Activated CD4-positive, alpha-beta T cell treated with anti-CD3 and anti-CD28 coated beads, Interleukin-2, amount 50 U/mL, for 24 hours (primary cell): Measurements from ENCODE around the gene SLC25A41.
"Not testable (repeated sequence)": the region's sequence is repeated elsewhere in the genome, so short reads cannot be mapped to it uniquely, and the experiment has no call there.

Experiments used
- DNase-seq, 2 donors: peaks; one replicate each; pipeline ENCODE4 v3.0.0-alpha.2; 2020; ENCODE audit warnings: low read depth in 1 of 2, low spot score in 1 of 2

Gene SLC25A41

GRCh38 chr19:6428692-6429418, 4.7 kb downstream of the SLC25A41 start:
- not testable (repeated sequence) for DNase-seq

DNA sequence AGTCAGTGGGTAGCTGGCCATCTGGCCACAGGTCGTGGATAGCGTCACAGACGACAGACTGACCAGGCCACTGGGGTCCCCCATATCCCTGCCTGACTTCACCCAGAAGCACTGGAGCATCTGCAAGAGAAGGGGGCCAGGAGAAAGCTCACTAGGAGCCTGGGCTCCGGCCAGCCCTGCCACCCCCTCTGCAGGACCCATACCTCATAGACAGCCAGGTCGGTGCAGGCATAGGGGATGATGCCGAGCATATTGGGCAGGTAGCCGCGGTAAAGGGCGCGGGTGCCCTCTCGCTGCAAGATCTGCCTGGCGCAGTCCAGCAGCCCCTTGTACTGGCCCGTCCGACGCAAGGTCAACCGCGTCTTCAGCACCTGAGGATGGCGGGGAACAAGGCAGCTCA, 6.4 kb downstream of the SLC25A41 start:
- no peak for DNase-seq

GRCh38 chr19:6425732-6426620, 7.6 kb downstream of the SLC25A41 start:
- no peak for DNase-seq

GRCh38 chr19:6424939-6425731, 8.4 kb downstream of the SLC25A41 start:
- peak; percentile 93 to 99 for DNase-seq

DNA sequence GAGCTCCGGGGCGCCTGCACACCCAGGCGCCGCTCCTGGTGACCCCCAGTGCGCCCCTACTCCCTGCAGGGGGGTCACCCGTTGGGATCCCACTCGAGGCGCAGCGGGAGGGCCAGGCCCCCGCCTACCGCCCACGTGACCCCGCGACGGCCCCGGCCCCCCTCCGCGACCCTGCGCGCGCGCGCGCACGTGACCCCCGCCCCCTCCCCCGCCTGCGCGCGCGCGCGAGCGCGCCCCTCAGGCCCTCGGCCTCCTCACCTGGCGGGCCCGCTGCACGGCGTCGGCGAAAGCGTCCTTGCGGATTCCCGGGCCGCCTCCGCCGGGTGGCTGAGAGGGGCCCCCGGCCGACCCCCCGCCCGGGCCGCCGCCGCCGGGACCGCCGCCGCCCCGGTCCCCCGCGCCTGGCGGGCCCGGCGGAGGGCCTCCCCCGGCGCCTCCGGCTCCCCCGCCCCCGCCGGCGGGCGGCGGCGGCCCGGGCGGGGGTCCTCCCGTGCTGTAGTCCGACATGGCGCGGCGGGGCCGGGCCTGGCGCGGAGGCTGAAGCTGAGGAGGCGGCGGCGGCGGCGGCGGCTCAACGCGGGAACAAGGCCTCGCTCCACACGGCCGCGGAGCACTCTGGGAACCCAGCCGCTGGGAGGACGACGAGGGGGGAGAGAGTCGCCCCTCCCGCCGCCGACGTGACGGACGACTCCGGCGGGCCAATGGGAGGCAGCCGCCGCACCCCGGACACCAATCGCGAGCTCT, 9.2 kb downstream of the SLC25A41 start, which contains the start of gene KHSRP:
KHSRP (minus strand) TSS at position 617 of the 744 bp plus-strand sequence; CDS start at position 507, 110 bp downstream.
- no peak for DNase-seq

DNA sequence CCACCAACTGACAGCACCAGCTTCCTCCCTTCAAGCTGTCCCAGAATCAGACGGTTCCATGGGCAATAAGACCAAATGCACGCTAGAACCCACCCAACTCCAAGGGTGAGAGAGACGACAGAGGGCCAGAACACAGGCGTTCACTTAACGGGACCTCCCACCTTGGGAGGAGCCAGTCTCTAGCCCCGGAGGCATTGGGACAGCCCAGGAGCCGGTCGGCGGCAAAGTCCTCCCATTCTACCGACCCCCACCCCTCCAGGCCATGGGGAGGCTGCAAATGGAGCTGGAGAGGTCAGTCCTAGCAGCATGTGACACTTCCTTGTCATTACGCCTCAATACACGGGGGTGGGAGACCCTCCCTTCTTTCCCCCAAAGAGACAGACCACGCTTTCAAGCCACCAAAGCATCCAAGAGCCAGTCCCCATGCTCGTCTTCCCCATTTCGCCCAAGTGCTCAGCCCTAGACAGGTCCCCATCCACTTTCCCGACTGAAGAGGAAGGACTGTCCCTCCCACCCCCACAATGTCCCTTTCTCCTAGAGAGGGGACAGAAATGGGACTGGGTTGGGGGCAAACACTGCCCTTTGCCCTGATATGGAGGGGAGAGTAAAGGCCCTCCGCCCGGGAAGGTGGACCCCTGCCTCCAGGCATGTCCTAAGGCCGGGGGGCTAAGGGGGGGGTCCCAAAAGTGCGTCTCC, 9.9 kb downstream of the SLC25A41 start:
- peak in 1 of 2 donors; percentile 32 for DNase-seq

DNA sequence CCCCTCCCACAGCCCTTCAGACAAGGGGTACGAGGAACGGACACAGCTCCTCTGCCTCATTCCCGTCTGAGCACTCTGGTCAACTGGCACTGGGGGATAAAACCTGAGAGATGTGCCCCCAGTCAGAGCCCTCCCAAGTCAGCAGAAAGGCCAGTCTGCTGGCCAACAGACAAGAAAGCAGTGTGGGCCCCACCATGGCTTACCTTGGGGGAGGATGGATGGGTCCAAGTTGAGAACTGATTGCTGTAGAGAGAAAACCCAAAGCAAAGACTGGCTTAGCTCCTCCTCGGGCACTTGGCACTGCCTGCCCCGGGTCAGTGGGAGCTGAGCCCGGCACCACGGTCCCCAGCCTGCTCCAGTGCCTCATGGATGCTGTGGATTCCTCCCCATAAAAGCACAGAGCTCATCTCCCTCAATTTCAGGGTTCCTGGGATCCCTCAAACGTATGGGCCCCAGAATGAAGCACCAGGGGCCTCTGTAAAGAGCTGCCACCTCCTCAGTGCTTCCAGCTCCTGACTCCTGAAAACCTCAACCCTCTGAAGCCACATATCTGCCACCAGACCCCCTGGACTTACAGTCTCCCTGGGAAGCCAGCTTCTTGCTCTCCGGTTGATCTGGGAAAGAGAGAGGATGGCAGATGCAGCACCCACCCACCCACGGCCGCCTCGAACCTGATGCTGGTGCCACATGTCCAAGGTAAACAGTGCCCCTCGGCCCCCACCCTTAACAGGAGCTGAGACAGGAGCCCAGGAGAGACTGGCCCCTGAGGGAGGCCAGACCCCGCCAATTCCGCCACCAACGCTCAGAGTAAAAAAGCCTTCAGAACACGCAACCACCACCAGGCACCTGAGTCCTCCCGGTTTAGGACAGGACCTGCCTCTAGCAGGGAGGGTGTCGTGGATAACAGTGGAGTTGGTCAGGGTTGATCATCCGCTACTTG, 12.2 kb downstream of the SLC25A41 start:
- no peak for DNase-seq

- DNase-seq, result no peak
These were observed 15.0 kb downstream of the SLC25A41 start for GRCh38 chr19:6418562-6418932.

- no peak for DNase-seq
These were observed 15.6 kb downstream of the SLC25A41 start for GRCh38 chr19:6417713-6418561.

DNA sequence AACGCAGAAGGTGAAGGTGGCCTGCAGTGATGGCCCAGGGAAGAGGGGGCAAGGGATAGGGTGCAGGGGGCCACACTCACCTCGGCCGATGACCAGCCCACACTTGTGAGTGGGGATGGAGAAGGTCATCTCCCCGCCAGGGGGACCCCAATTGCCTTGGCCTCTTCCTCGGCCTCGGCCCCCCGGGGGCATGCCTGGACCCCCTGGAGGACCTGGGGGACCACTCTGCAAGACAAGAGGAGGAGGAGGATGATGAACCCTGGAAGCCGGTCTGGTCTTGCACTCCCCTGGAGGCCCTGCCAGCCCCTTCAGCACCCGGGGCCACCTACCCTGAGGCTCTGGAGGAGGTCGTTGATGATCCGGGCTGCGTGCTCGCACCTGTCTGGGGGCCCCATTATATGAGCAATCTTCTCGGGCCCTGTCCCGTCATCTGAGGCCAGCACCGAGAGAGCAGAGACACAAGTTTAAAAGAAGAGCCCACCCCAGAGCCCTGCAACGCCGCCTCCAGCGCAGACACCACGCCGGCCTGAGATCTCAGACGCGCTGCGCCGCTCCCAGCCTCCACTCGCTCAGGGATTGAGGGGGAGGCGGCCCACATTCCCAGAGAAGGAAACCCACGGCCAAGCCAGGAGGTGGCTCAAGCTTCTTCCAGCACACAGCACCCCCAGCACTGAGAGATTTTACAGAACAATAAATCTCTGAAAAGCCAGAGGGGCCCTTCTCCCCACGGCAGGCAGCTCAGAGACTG, 16.7 kb downstream of the SLC25A41 start:
- no peak for DNase-seq

DNA sequence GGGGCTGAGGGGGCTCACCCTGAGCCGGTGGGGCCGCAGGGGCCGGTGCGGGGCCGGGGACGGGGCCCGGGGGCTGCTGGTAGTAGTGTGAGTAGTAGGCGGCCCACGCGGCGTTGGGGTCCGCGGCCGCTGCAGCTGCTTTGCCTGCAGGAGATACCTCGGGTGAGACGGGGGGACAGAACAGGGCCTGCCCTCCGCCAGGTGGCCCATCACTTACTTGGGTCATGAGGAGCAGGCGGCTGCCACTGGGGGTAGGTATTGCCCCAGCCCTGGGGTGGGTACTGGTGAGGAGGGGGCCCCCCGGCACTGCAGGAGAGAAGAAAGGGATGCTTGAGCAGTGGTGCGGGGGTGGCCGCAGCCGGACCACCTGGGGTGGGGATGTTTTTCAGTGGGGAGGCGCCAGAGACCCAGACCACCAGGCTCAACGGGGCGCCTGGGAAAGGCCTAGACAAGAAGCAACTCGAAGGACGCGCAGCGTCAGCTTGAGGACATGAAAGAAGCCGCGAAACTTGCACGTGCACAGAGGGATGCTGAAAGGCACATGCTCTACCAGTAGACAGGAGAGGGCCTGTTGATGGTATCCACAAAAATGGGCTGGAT, 17.9 kb downstream of the SLC25A41 start:
- no peak for DNase-seq

DNA sequence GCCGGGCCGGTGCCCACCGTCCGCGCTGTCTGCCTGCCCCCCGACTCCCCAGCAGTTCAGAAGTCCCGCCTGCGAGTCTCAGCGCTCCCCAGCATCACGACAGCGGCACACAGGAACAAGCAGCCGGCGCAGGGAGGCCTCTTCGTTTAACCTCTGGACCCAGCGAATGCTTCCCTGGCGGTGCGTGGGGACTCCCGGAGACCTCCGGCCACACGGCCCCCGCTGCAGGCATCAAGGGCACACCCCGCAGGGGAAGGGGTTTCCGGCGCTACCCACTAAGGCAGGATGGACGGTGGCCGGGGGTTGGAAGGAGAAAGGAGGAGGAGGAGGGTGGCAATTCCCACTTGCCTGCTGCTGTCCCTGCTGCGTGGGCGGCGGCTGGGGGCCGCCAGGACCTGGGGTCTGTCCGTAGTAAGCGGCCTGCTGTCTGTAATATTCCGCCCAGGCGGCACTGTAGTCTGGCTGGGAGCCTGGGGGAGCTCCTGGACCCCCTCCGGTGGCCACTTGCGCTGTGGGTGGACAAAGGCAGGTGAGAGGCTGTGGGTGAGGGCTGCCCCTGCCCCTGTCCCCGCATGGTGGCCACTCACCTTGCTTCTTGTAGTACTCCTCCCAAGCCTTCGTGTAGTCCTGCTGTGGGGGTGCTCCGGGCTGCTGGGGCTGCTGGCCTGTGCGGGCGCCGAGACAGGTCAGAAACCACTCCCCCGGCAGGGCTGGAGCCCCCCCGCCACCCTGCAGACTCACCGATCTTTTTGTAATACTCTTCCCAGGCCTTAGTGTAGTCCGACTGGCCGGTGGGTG, 18.6 kb downstream of the SLC25A41 start:
- DNase-seq, result no peak

- DNase-seq, result no peak
These were observed 19.6 kb downstream of the SLC25A41 start for GRCh38 chr19:6413721-6414643.

GRCh38 chr19:6413291-6413690, 20.3 kb downstream of the SLC25A41 start:
- DNase-seq, result no peak

GRCh38 chr19:6412447-6413091, 21.0 kb downstream of the SLC25A41 start:
- DNase-seq, result peak in 1 of 2 donors; percentile 36
